HG03558 (cell line): ENCODE results near the gene ADGRB3.
"Not testable (repeated sequence)": the region's sequence is repeated elsewhere in the genome, so short reads cannot be mapped to it uniquely, and the experiment has no call there.

ENCODE experiments used
- ATAC-seq: cut with Tn5 transposase; IDR thresholded peaks from one replicate; pipeline ENCODE4 v1.9.1; 2021; ENCODE audit warnings: moderate number of reproducible peaks; ENCODE audit not compliant: unreplicated experiment; ENCODE audit errors: extremely low read depth

Gene ADGRB3

DNA sequence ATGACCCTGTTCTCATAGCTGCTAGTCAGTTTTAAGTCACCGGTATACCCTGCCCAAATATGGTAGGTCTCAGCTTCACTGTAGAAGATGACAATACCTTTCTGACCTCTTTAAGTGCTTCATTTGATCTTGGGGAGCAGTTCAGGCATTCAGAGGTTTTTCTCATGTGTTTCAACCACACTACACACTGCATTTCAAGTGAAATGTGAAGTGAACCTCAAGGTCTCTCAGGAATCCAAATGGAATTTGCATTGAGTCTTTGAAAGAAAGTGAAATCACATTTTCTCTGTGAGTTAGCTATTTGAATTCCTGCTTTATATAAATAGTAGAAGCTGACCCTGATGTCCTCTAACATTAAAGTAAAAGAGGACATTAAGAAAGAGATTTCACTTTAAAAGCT is 461.6 kb downstream of the ADGRB3 start:
- ATAC-seq, result no peak

- ATAC-seq, result no peak
Measured at GRCh38 chr6:69097948-69098347, 462.9 kb downstream of the ADGRB3 start.

- ATAC-seq, result no peak
Measured at GRCh38 chr6:69098910-69099309, 463.8 kb downstream of the ADGRB3 start.

DNA sequence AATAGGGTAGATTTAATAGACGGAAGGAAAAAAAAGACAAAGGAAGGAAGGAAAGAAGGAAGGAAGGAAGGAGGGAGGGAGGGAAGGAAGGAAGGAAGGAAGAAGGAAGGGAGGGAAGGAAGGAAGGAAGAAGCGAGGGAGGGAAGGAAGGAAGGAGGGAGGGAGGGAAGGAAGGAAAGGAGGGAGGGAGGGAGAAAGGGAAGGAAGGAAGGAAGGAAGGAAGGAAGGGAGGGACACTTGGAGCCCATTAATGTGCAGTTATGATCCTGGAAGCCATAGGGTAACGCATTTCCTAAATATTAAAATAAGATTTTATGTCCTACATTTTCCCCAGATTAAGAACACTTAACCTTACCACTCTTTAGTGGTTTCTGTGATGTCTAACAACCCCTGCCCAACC is 465.7 kb downstream of the ADGRB3 start:
- ATAC-seq, result no peak

DNA sequence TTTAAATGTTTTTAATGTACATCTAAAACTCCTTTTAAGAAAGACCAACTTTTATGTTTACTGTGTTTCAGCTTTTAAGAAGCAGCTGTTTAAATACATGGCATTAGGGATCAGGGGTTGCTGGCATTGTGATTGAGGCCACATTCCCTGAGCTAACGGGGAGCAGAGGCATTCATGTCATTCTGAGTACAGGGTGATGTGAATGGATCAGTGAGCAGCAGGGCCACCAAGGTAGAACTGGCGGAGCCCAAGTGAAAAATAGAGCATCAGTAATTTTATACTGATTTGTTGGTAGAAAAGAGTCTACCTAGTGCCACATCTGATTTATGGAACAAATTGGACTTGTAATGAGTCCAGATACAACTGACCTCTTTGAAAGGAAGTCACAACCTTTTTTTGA is 467.3 kb downstream of the ADGRB3 start:
- ATAC-seq, result no peak

GRCh38 chr6:69105288-69105687 is 470.2 kb downstream of the ADGRB3 start:
- ATAC-seq, result no peak

GRCh38 chr6:69106511-69106910 is 471.4 kb downstream of the ADGRB3 start:
- ATAC-seq, result no peak

DNA sequence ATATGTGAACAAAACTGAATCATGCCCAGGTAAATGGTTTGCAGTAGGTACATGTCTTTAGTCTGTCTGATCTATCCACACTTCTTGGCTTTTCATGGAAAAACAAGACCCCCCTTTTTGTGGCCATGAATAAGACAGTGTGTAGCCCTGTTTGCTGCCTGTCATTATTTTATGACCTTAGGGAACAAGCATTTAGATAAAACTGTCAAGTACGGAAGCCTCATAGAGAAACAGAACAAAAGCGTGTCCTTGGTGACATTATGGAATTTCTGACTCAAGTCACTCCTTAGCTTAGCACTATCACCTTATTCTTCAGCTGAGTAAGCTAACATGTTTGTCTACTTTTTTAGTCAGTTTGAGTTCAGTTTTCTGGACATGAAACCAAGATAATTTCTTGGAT is 476.2 kb downstream of the ADGRB3 start:
- ATAC-seq, result no peak

DNA sequence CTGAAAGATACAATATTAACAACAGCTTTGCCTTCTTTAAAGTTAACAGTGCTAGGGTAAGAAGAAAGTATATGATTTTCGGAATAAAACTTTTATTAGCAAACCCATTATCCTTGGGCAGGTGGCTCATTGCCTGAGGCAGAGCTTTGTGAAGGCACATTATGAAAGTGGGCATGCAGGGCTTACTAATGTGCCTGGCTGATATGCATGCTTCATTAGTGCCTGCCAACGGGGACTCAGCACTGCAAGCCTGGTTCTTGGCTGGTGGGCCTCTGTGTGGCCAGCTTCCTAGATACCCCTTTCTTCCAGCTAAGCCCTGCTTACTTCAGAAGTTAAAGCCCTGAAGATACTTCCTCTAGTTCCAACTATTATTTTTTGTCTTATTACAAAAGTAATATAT is 481.6 kb downstream of the ADGRB3 start:
- ATAC-seq, result no peak

DNA sequence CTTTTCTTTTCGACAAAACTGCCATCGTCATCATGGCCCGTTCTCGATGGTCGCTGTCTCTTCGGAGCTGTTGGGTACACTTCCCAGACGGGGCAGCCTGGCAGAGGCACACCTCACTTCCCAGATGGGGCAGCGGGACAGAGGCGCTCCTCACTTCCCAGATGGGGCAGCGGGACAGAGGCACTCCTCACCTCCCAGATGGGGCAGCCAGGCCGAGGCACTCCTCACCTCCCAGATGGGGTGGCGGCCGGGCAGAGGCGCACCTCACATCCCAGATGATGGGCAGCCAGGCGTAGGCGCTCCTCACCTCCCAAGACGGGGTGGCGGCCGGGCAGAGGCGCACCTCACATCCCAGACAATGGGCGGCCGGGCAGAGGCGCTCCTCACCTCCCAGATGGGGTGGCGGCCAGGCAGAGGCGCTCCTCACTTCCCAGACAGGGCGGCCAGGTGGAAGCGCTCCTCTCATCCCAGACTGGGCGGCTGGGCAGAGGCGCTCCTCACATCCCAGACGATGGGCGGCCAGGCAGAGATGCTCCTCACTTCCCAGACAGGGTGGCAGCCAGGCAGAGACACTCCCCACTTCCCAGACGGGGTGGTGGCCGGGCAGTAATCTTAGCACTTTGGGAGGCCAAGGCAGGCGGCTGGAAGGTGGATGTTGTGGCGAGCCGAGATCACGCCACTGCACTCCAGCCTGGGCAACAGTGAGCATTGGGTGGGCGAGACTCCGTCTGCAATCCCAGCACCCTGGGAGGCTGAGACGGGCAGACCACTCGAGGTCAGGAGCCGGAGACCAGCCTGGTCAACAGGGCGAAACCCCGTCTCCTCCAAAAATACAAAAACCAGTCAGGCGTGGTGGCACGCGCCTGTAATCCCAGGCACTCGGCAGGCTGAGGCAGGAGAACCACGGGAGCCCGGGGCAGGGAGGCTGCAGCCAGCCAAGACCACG is 486.7 kb downstream of the ADGRB3 start:
- ATAC-seq, result not testable (repeated sequence)

- no peak for ATAC-seq
Measured at GRCh38 chr6:69122407-69122773, 487.3 kb downstream of the ADGRB3 start.

DNA sequence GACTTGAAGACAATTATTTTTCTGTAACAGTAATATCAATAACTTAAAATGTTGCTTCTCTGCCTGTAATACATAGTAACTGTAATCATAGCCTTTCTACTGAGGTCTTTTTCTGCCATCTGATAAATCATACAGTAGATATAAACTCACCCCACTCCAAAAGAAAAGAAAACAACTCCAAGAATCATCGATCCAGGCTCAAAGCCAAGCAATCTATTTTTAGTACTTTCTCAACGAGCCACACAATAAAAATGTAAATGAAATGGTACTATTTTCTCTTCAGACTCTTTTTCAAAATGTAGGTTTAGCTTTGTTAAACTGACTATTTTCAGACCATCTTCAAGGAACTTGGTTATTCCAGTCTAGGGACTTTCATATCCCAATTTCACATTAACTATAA is 493.3 kb downstream of the ADGRB3 start:
- no peak for ATAC-seq

DNA sequence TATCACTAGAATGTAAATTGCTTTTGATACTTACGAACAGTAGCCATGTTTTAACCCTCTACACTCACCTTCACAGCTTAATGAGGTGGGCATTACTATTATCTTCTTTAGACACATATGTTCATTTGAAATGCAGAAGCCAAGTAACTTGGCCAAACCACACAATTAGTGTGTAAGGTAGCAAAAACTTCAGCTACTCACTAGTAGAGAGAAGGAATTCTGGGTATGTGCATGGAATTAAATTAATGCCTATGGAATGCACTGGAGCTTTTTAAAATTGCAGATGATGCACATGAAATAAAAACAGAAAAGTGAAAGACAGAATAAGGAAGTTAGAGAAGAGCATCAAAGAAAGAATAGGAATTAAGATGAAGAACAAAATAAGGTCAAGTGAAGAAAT is 494.0 kb downstream of the ADGRB3 start:
- no peak for ATAC-seq

- ATAC-seq, result no peak
Measured at GRCh38 chr6:69135927-69136326, 500.8 kb downstream of the ADGRB3 start.

DNA sequence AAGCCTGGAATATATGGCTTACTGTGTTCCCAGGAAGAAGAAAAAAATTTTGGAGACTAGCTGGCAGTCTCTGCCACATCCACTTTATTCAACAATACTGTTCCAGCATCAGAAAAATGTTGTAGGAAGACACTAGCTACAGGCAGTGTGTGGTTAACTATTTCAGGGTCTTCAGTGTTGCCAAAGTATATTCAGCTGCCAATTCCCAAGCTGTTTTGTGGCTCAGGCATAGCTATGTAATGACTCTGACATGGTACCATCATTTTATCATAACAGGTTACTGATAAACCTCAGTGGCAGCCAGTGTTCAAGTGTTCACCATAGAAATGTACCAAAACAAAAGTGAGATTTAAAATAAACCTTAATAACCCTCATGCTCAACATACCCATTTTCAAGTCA is 503.1 kb downstream of the ADGRB3 start:
- no peak for ATAC-seq

- ATAC-seq, result no peak
Measured at GRCh38 chr6:69138893-69139494, 503.9 kb downstream of the ADGRB3 start.

GRCh38 chr6:69145062-69145461 is 510.0 kb downstream of the ADGRB3 start:
- no peak for ATAC-seq

DNA sequence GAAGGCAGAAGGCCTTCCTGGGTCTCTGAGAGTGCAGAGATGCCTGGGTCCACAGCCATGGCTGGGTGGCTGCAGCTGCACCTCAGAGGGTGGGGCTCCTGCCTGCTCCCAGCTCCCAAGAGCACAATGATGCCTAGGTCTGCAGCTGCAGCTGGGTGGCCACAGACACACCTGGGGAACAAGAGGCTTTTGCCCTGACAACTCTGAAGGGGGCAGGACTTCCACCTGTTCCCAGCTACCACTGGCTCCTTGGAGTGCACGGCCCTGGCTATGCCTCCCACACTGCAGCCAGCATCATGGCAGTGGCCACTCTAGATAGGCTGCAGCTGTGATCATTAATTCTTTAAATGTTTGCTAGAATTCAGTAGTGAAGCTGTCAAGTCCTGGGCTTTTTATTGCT is 511.3 kb downstream of the ADGRB3 start:
- ATAC-seq, result no peak

DNA sequence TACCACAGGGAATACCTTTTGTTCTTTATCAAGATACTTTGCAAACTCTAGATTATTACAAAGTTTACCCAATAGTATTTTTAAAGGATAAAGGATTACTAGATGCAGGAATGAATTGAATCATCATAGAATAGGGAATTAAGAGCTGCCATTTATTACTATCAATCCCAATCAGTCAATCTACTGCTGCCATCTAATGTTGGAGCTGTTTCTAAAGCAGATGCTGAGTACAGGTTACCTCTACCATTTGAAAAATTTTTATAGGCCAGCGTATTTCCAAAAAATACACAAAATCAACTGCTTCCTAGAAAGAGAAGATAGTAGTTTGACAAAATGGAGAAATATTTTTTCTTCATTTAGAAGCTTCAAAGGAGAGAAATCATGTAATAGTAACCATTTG is 520.4 kb downstream of the ADGRB3 start:
- ATAC-seq, result no peak

GRCh38 chr6:69162811-69163210 is 527.7 kb downstream of the ADGRB3 start:
- ATAC-seq, result no peak

DNA sequence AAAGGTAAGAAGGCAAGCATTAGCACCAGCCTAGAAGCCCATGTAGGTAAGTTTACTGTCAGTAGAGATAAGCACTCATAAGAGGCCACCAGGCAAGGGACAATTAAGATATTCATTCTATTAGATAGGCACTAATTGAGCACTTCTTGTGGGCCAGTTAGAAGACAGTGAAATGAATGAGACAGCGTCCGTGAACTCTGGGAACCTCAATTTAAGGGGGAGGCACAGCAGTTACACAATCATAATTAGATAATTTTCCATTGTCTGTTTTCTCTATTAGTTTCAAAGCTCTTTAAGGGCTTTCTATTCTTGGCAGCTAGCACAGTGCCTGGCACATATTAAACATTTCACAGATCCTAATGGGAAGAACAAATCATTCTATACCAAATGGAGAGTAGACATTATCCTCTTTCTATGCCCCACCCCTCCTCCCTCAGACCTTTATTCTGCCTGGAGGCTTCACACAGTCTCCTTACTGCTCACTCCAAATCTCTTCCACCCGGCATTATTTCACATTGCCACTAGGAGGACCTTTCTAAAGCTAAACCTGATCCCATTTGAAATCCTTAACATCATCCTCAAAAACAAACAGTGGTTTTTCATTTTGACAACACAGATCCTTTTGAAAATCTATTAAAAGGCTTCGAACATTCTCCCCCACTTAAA is 529.6 kb downstream of the ADGRB3 start:
- ATAC-seq, result no peak
